ENCODE measurements around the gene COMT. TPM values are rescaled to one million over a fixed set of nuclear protein-coding genes. Genes with fewer than 3 reads are reported as not detected.

The COMT gene
- total RNA-seq, 3 donors from 2014 or later (not counting 1 experiment from before 2014, with no cell fraction given), result 37.5 to 56.2 (median 38.2) TPM

DNA sequence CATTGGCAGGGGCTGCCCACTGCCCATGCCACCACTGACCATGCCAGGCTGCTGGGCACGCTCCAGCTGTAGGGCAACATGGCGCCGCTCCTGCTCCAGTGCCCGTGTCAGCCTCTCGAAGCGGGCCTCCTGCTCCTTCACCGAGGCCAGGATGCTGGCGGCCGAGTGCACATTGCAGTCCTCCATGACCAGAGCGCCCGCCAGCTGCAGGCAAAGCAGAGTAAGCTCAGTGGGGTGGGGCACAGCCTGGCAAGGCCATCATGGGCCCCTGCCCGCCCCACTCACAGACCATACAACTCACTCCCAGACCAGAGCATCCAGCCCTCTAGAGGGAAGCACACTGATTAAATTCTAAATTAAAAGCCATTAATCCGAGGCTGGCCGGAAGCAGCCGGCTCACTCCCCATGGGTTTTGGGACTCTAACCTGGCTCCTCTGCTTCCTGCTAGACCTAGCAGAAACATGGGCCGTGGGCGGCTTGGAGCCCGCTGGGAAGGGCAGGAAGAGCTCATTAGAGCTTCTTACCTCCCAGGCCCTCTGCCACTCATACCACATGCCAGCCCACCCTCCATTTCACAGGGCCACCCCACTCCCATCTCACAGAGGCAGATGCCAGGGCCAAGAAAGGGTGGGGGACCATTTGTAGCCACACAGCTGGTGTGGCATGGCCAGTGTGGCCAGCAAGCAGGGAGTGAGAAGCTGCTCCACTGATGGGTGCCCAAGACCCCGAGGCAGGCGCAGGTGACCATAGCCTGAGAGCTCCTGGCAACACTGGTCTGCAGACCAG is 49.2 kb downstream of the COMT start:
- Mint-ChIP-seq H3K27me3 (ENCODE audit: low read depth in 2 of 2) (no peaks in the 10 kb centered on the region), H3K36me3 (no peaks in the 10 kb centered on the region), H3K9me3 (no peaks in the 10 kb centered on the region), H3K4me3 (no peak overlapping the region), H3K27ac (no peak overlapping the region), H3K4me1 (peaks cover 0 to 7% of the 10 kb centered on the region in 2 donors)
- no peak overlapping the region for H3K4me3 ChIP-seq (ENCODE audit: low read length)
- intact Hi-C loops (cut with micrococcal nuclease), result no loop called here
- DNase-seq (no peak), ATAC-seq (no peak)
- no peak overlapping the region for H3K27ac ChIP-seq (ENCODE audit: low read length)
- 94% methylated on average over 20 of the region's 20 CpGs for WGBS (ENCODE audit: insufficient coverage)
- H3K36me3 ChIP-seq (ENCODE audit: control insufficient read depth, insufficient read depth, low read length), result no peaks in the 10 kb centered on the region
- TF ChIP-seq, protein P1, sequence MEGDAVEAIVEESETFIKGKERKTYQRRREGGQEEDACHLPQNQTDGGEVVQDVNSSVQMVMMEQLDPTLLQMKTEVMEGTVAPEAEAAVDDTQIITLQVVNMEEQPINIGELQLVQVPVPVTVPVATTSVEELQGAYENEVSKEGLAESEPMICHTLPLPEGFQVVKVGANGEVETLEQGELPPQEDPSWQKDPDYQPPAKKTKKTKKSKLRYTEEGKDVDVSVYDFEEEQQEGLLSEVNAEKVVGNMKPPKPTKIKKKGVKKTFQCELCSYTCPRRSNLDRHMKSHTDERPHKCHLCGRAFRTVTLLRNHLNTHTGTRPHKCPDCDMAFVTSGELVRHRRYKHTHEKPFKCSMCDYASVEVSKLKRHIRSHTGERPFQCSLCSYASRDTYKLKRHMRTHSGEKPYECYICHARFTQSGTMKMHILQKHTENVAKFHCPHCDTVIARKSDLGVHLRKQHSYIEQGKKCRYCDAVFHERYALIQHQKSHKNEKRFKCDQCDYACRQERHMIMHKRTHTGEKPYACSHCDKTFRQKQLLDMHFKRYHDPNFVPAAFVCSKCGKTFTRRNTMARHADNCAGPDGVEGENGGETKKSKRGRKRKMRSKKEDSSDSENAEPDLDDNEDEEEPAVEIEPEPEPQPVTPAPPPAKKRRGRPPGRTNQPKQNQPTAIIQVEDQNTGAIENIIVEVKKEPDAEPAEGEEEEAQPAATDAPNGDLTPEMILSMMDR (IDR thresholded peaks at IDR 0.05), result no peak
- no peaks in the 10 kb centered on the region for H3K27me3 ChIP-seq (ENCODE audit: control insufficient read depth, insufficient read depth, low read length)
- H3K9me3 ChIP-seq (ENCODE audit: control insufficient read depth, insufficient read depth, low read length), result no peaks in the 10 kb centered on the region
- H3K4me1 ChIP-seq (ENCODE audit: control insufficient read depth, insufficient read depth, low read length), result peaks cover 14% of the 10 kb centered on the region

DNA sequence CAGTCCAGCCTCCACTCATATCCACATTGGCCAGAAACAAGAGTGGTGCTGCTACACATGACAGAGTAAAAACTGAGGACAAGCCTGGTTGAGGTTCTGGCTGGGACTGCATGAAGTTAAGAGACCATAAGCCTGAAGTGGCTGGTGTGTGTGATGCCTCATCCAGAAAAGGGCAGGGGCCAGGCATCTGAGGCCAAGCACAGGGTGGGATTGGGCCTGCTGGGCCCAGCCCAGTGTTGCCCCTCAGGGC is 49.7 kb downstream of the COMT start:
- H3K27me3 Mint-ChIP-seq (ENCODE audit: low read depth in 2 of 2), result no peaks in the 10 kb centered on the region
- DNase-seq (no peak), ATAC-seq (no peak)
- intact Hi-C loops (cut with micrococcal nuclease), result no loop called here
- H3K9me3 Mint-ChIP-seq, result no peaks in the 10 kb centered on the region
- H3K27ac ChIP-seq (ENCODE audit: low read length), result no peak overlapping the region
- H3K4me3 ChIP-seq (ENCODE audit: low read length), result no peak overlapping the region
- H3K4me1 Mint-ChIP-seq, result peaks cover 0 to 2% of the 10 kb centered on the region in 2 donors
- H3K9me3 ChIP-seq (ENCODE audit: control insufficient read depth, insufficient read depth, low read length), result no peaks in the 10 kb centered on the region
- no peak overlapping the region for H3K27ac Mint-ChIP-seq
- no peaks in the 10 kb centered on the region for H3K36me3 Mint-ChIP-seq
- peaks cover 9% of the 10 kb centered on the region for H3K4me1 ChIP-seq (ENCODE audit: control insufficient read depth, insufficient read depth, low read length)
- H3K27me3 ChIP-seq (ENCODE audit: control insufficient read depth, insufficient read depth, low read length), result no peaks in the 10 kb centered on the region
- H3K36me3 ChIP-seq (ENCODE audit: control insufficient read depth, insufficient read depth, low read length), result no peaks in the 10 kb centered on the region
- TF ChIP-seq, protein P1 (IDR thresholded peaks at IDR 0.05), result no peak
- H3K4me3 Mint-ChIP-seq, result no peak overlapping the region

DNA sequence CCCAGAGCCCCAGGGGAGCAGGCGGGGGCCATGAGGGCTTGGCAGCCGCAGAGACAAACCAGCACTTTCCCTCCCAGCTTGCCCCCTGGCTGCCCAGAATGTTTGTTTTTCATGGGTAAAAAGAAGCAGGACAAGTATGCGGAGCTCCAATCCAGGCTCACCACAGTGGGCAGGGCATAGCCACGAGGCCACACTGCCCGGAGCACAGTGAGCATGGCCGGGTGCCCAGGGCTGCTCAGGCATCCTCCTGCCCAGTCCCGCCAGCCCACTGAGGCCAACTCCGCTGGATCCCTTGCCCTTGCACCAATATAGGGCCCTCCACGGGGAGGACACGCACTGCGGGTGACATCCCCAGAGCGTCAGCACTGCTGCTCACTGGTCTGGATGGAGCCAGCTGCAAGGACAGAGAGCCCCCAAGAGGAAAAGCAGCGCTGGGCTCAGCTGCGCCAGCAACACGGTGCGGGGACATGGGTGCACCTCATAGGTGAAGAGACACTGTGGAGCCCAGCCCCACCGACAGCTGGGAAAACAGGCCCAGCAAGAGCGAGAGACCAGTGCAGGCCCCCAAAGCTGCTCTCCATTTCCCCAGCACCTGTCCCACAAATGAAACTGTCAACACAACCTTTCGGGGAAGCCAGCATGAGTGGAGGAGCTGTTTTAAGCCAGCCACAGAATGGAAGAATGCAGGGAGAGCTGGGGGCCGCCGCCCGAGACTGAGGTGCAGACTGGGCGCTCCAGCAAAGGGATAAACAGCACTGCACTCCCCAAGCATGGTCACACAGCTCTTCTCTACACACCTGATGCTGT is 50.3 kb downstream of the COMT start:
- TF ChIP-seq, protein P1 (IDR thresholded peaks at IDR 0.05), result no peak
- DNase-seq (no peak), ATAC-seq (no peak)
- Mint-ChIP-seq H3K9me3 (no peaks in the 10 kb centered on the region), H3K36me3 (no peaks in the 10 kb centered on the region), H3K27me3 (ENCODE audit: low read depth in 2 of 2) (no peaks in the 10 kb centered on the region), H3K4me1 (no peaks in the 10 kb centered on the region), H3K27ac (no peak overlapping the region), H3K4me3 (no peak overlapping the region)
- no peaks in the 10 kb centered on the region for H3K9me3 ChIP-seq (ENCODE audit: control insufficient read depth, insufficient read depth, low read length)
- no peak overlapping the region for H3K27ac ChIP-seq (ENCODE audit: low read length)
- intact Hi-C loops (cut with micrococcal nuclease), result no loop called here
- H3K27me3 ChIP-seq (ENCODE audit: control insufficient read depth, insufficient read depth, low read length), result no peaks in the 10 kb centered on the region
- 93% methylated on average over 23 of the region's 23 CpGs for WGBS (ENCODE audit: insufficient coverage)
- peaks cover 5% of the 10 kb centered on the region for H3K4me1 ChIP-seq (ENCODE audit: control insufficient read depth, insufficient read depth, low read length)
- no peak overlapping the region for H3K4me3 ChIP-seq (ENCODE audit: low read length)
- no peaks in the 10 kb centered on the region for H3K36me3 ChIP-seq (ENCODE audit: control insufficient read depth, insufficient read depth, low read length)
